ENCODE data around the gene ADK. TPM values are rescaled to one million over a fixed set of nuclear protein-coding genes. Genes with fewer than 3 reads are reported as not detected.
"Not testable (repeated sequence)": the region's sequence is repeated elsewhere in the genome, so short reads cannot be mapped to it uniquely, and the experiment has no call there.

ADK gene
- total RNA-seq, 1 donor from 2014 or later: 27.1 TPM

GRCh38 chr10:74289951-74290350 lies 138.9 kb downstream of the ADK start:
- intact Hi-C loops (cut with micrococcal nuclease): no loop called here

GRCh38 chr10:74290708-74291107 lies 139.7 kb downstream of the ADK start:
- intact Hi-C loops (cut with micrococcal nuclease): no loop called here

GRCh38 chr10:74292871-74293427 lies 141.9 kb downstream of the ADK start:
- intact Hi-C loops (cut with micrococcal nuclease): no loop called here

- intact Hi-C loops (cut with micrococcal nuclease): no loop called here
Observed at GRCh38 chr10:74293686-74294371, 142.8 kb downstream of the ADK start.

- intact Hi-C loops (cut with micrococcal nuclease): no loop called here
Observed at GRCh38 chr10:74297389-74298080, 146.5 kb downstream of the ADK start.

- intact Hi-C loops (cut with micrococcal nuclease): not testable (repeated sequence)
Observed at GRCh38 chr10:74300074-74300621, 149.1 kb downstream of the ADK start.

- intact Hi-C loops (cut with micrococcal nuclease): no loop called here
Observed at GRCh38 chr10:74300666-74301065, 149.6 kb downstream of the ADK start.

- intact Hi-C loops (cut with micrococcal nuclease): no loop called here
Observed at GRCh38 chr10:74305730-74306129, 154.7 kb downstream of the ADK start.

GRCh38 chr10:74306227-74306982 lies 155.4 kb downstream of the ADK start:
- intact Hi-C loops (cut with micrococcal nuclease): no loop called here

- intact Hi-C loops (cut with micrococcal nuclease): no loop called here
Observed at GRCh38 chr10:74307061-74307651, 156.1 kb downstream of the ADK start.

GRCh38 chr10:74310652-74311257 lies 159.7 kb downstream of the ADK start:
- intact Hi-C loops (cut with micrococcal nuclease): no loop called here

- intact Hi-C loops (cut with micrococcal nuclease): no loop called here
Observed at GRCh38 chr10:74314166-74314565, 163.1 kb downstream of the ADK start.

GRCh38 chr10:74320026-74320425 lies 169.0 kb downstream of the ADK start:
- intact Hi-C loops (cut with micrococcal nuclease): no loop called here

GRCh38 chr10:74320717-74321116 lies 169.7 kb downstream of the ADK start:
- intact Hi-C loops (cut with micrococcal nuclease): no loop called here

- intact Hi-C loops (cut with micrococcal nuclease): no loop called here
Observed at GRCh38 chr10:74322141-74322540, 171.1 kb downstream of the ADK start.

- intact Hi-C loops (cut with micrococcal nuclease): no loop called here
Observed at GRCh38 chr10:74322565-74322964, 171.5 kb downstream of the ADK start.

GRCh38 chr10:74328388-74328787 lies 177.4 kb downstream of the ADK start:
- intact Hi-C loops (cut with micrococcal nuclease): no loop called here

GRCh38 chr10:74329873-74330272 lies 178.9 kb downstream of the ADK start:
- intact Hi-C loops (cut with micrococcal nuclease): no loop called here

GRCh38 chr10:74330646-74331045 lies 179.6 kb downstream of the ADK start:
- intact Hi-C loops (cut with micrococcal nuclease): no loop called here

- intact Hi-C loops (cut with micrococcal nuclease): no loop called here
Observed at GRCh38 chr10:74332398-74332797, 181.4 kb downstream of the ADK start.

GRCh38 chr10:74333174-74333573 lies 182.2 kb downstream of the ADK start:
- intact Hi-C loops (cut with micrococcal nuclease): no loop called here
